ENCODE results near the gene UBR1. TPM values are rescaled to one million over a fixed set of nuclear protein-coding genes. Genes with fewer than 3 reads are reported as not detected.

Gene UBR1
- total and polyA plus RNA-seq, 2 donors (not counting 3 experiments of a cell fraction or from before 2014, with no cell fraction given), result 5.3 to 26.9 TPM

DNA sequence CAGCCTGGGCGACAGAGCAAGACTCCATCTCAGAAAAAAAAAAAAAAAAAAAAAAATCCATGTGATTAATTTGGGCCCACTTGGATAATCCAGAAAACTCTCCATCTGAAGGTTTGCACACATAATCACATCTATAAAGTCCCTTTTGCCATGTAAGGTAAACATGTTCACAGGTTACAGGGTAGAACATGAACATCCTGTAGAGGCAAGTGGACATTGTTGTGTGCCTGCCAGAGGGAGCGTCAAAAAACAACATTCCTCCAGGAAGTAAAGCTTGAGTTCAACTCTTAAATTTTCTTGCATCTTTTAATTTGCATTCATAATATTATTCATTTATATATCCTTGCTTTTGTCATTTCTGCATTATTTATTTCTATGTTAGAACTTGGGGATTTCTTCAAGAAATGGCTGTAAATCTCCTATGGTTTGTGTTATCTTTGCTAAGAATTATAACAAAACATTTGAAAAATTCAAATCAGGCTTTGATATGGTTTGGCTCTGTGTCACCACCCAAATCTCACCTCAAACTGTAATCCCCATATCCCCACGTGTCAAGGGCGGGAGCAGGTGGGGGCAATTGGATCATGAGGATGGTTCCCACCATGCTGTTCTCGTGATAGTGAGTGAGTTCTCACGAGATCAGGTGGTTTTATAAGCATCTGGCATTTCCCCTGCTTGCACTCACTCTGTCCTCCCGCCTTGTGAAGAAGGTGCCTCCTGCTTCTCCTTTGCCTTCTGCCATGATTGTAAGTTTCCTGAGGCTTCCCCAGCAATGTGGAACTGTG is 173.9 kb downstream of the UBR1 start:
- no peak overlapping the region for H3K4me2 ChIP-seq (ENCODE audit: insufficient read depth, low read length)
- DNase-seq (ENCODE audit: low read depth, low spot score) (no peak), FAIRE-seq (no peak)
- H3K9me3 ChIP-seq (replicated peaks; ENCODE audit: control insufficient read depth, insufficient read depth, low read length), result no peaks in the 10 kb centered on the region
- H4K20me1 ChIP-seq (replicated peaks; ENCODE audit: control insufficient read depth, extremely low read depth, insufficient read depth, low read length), result no peaks in the 10 kb centered on the region
- H3K4me3 ChIP-seq (replicated peaks in 1 of 3; ENCODE audit: insufficient read depth in 1 of 3, low read depth in 1 of 3, low read length in 3 of 3), result no peak overlapping the region
- no peak overlapping the region for H3K9ac ChIP-seq (replicated peaks; ENCODE audit: extremely low read depth, insufficient read depth, low read length)
- dilution Hi-C loops (cut with MboI; ENCODE audit: extremely low pct_ligation_motif_present, low sequenced_read_pairs), result no loop called here
- H3K36me3 ChIP-seq (ENCODE audit: control insufficient read depth in 2 of 2, extremely low read depth in 1 of 2, insufficient read depth in 2 of 2, low read length in 2 of 2), result no peaks in the 10 kb centered on the region
- no peak overlapping the region for H2AFZ ChIP-seq (ENCODE audit: low read depth, low read length)
- BruUV-seq (replicated peaks), result no TSS peak
- H3K27me3 ChIP-seq (ENCODE audit: control insufficient read depth in 2 of 2, insufficient read depth in 2 of 2, low read length in 2 of 2), result no peaks in the 10 kb centered on the region
- no peak overlapping the region for H3K27ac ChIP-seq (ENCODE audit: insufficient read depth, low read depth, low read length)
- TF ChIP-seq JUN (IDR thresholded peaks at IDR 0.05; ENCODE audit: borderline replicate concordance, insufficient read depth, insufficient read length, low read depth), result no peak
- TF ChIP-seq, protein P1, sequence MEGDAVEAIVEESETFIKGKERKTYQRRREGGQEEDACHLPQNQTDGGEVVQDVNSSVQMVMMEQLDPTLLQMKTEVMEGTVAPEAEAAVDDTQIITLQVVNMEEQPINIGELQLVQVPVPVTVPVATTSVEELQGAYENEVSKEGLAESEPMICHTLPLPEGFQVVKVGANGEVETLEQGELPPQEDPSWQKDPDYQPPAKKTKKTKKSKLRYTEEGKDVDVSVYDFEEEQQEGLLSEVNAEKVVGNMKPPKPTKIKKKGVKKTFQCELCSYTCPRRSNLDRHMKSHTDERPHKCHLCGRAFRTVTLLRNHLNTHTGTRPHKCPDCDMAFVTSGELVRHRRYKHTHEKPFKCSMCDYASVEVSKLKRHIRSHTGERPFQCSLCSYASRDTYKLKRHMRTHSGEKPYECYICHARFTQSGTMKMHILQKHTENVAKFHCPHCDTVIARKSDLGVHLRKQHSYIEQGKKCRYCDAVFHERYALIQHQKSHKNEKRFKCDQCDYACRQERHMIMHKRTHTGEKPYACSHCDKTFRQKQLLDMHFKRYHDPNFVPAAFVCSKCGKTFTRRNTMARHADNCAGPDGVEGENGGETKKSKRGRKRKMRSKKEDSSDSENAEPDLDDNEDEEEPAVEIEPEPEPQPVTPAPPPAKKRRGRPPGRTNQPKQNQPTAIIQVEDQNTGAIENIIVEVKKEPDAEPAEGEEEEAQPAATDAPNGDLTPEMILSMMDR (IDR thresholded peaks at IDR 0.05; ENCODE audit: extremely low read depth in 1 of 2, insufficient read depth in 1 of 2, low read depth in 1 of 2, low read length in 2 of 2), result no peak
- no peak for TF ChIP-seq GATA2 (IDR thresholded peaks at IDR 0.05; ENCODE audit: insufficient read depth, insufficient read length, low read depth, low read length)
- no peak for TF ChIP-seq MYC (IDR thresholded peaks at IDR 0.05; ENCODE audit: low read depth, low read length)
- no peak for TF ChIP-seq POLR2AphosphoS5 (IDR thresholded peaks at IDR 0.05; ENCODE audit: insufficient read depth, low read depth, low read length)
- TF ChIP-seq FOS (IDR thresholded peaks at IDR 0.05; ENCODE audit: borderline replicate concordance, insufficient read depth, low read length), result no peak
- ChIA-PET CTCF (interaction anchor here (1.6 kb wide), 1 partner anchor 272 kb away, joined by 3 read pairs; no protein-coding TSS in a partner anchor), POLR2A (no interaction called here)
- intact Hi-C loops (cut with micrococcal nuclease), result no loop called here
- H3K4me1 ChIP-seq (ENCODE audit: control insufficient read depth, extremely low read depth, insufficient read depth, low read length), result peaks cover 2% of the 10 kb centered on the region
- H3K9me1 ChIP-seq (replicated peaks; ENCODE audit: control insufficient read depth, extremely low read depth, insufficient read depth, low read length), result no peaks in the 10 kb centered on the region
- no peaks in the 10 kb centered on the region for H3K79me2 ChIP-seq (ENCODE audit: control insufficient read depth, insufficient read depth, low read length)
